GM18499 (cell line): ENCODE data around the gene TMX2.

Experiments
- ATAC-seq: cut with Tn5 transposase; IDR thresholded peaks from one replicate; pipeline ENCODE4 v1.9.1; 2021; ENCODE audit warnings: moderate number of reproducible peaks; ENCODE audit not compliant: insufficient read depth, unreplicated experiment

Gene TMX2

DNA sequence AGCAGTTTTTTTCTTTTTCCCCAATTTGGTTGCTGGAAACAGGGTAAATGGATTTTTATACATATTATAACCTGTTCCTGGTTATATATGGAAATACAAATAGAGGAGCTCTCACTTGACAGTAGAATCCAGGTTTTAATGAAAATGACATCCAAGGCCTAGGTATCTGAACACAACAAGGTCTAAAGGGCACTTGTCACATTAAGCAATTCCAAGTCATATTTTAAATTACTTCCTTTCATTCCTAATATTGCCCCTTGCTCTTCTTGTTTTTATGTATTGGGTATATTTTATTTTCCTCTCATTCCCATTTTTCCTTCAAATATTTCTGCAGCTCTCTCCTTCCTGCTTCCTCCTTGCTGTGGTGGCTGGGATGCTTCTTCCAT is 76.3 kb downstream of the TMX2 start:
- ATAC-seq, result no peak
